Small intestine (tissue), 7 donors: ENCODE results near the gene FBXW11. TPM values are rescaled to one million over a fixed set of nuclear protein-coding genes. Genes with fewer than 3 reads are reported as not detected.

Source experiments
- DNase-seq, 2 donors: peaks; one replicate each; pipeline versions ENCODE4 v3.0.0 to v3.0.0-alpha.2; 2013
- FAIRE-seq: peaks from 2 replicates; lab custom pipeline; 2012; peaks lifted over from hg19 to GRCh38; lab: Jason Lieb, UNC
- H3K27ac ChIP-seq, 3 donors: one replicate each; pipeline ENCODE4 v1.5.1; 2013; ENCODE audit warnings: low read length in 2 of 3, mild to moderate bottlenecking in 2 of 3, control low read depth in 1 of 3, inconsistent platforms in 1 of 3, low read depth in 1 of 3, moderate library complexity in 1 of 3
- H3K27me3 ChIP-seq, 3 donors: one replicate each; pipeline ENCODE4 v1.6.1; 2013; ENCODE audit warnings: low read length in 3 of 3, inconsistent platforms in 1 of 3; ENCODE audit not compliant: control insufficient read depth in 3 of 3, insufficient read depth in 3 of 3
- H3K36me3 ChIP-seq, 3 donors: one replicate each; pipeline ENCODE4 v1.6.1; 2013; ENCODE audit warnings: low read length in 3 of 3, inconsistent platforms in 1 of 3, low read depth in 1 of 3, mild to moderate bottlenecking in 1 of 3, moderate library complexity in 1 of 3; ENCODE audit not compliant: control insufficient read depth in 3 of 3, insufficient read depth in 2 of 3
- H3K4me1 ChIP-seq, 3 donors: one replicate each; pipeline ENCODE4 v1.6.1; 2013; ENCODE audit warnings: low read length in 2 of 3, inconsistent platforms in 1 of 3, low read depth in 1 of 3, mild to moderate bottlenecking in 1 of 3, moderate library complexity in 1 of 3; ENCODE audit not compliant: control insufficient read depth in 3 of 3, insufficient read depth in 2 of 3
- H3K4me3 ChIP-seq, 3 donors: one replicate each; pipeline ENCODE4 v1.5.1; 2013; ENCODE audit warnings: low read length in 3 of 3, control low read depth in 1 of 3, inconsistent platforms in 1 of 3, low read depth in 1 of 3, mild to moderate bottlenecking in 1 of 3, moderate library complexity in 1 of 3
- H3K9me3 ChIP-seq, 2 donors: one replicate each; pipeline ENCODE4 v1.6.1; 2013; ENCODE audit warnings: low read depth in 1 of 2, low read length in 1 of 2; ENCODE audit not compliant: control insufficient read depth in 2 of 2, insufficient read depth in 1 of 2
- WGBS, 3 donors: extraction: QIAGEN DNeasy Blood & Tissue Kit; methylation state at CpG; one replicate each; pipeline ENCODE4 v1.1.7; 2013; 5-methylcytosine and 5-hydroxymethylcytosine counted together
- polyA plus RNA-seq, 4 donors: library from polyadenylated mRNA; stranded (reverse) in 3 of 4; unstranded in 1 of 4; fragments of 200-250 nt in 3 of 4; fragments of 120-200 nt in 1 of 4; gene quantifications; one replicate each; pipeline versions ENCODE4 v1.2.1 to v1.2.3, GENCODE V29; 2013
- donor health status: healthy with polysubstance abuse.
- donor health status: control.
- donor health status: control.
- donor health status: Bipolar disorder and iron deficiency.
- donor health status: healthy.

FBXW11 gene
- polyA plus RNA-seq, 4 donors, result 12.2 to 37.1 (median 15.8) TPM

DNA sequence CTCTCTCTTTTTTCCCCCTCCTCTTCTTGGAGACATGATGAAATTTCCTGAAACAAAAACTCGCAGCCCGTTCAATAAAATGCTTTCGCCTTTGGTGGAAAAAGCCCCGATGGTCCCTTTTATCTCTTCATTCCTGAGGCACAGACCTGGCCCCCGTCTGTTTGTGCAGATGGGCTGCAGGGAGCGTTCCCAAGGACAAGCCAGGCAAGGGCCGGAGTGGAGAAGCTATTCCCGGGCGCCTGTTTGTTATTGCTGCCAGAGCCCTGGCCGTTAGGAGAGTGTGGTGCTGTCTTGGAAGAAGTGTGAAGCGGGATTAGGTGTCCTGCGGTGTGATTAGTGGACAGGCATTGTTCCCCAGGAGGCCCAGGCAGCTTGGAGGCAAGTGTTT lies 149.0 kb downstream of the FBXW11 start:
- Histone ChIP-seq H3K27ac (no peak overlapping the region), H3K4me3 (no peak overlapping the region), H3K9me3 (no peaks in the 10 kb centered on the region), H3K4me1 (peaks cover 0 to under 1% (median 0%) of the 10 kb centered on the region in 3 donors), H3K27me3 (no peaks in the 10 kb centered on the region), H3K36me3 (peaks cover 0 to 17% (median 2%) of the 10 kb centered on the region in 3 donors)
- 80 to 90% (median 88%) methylated on average over 12 of the region's 12 CpGs for WGBS, 3 donors
- DNase-seq, result no peak
- no peak for FAIRE-seq

DNA sequence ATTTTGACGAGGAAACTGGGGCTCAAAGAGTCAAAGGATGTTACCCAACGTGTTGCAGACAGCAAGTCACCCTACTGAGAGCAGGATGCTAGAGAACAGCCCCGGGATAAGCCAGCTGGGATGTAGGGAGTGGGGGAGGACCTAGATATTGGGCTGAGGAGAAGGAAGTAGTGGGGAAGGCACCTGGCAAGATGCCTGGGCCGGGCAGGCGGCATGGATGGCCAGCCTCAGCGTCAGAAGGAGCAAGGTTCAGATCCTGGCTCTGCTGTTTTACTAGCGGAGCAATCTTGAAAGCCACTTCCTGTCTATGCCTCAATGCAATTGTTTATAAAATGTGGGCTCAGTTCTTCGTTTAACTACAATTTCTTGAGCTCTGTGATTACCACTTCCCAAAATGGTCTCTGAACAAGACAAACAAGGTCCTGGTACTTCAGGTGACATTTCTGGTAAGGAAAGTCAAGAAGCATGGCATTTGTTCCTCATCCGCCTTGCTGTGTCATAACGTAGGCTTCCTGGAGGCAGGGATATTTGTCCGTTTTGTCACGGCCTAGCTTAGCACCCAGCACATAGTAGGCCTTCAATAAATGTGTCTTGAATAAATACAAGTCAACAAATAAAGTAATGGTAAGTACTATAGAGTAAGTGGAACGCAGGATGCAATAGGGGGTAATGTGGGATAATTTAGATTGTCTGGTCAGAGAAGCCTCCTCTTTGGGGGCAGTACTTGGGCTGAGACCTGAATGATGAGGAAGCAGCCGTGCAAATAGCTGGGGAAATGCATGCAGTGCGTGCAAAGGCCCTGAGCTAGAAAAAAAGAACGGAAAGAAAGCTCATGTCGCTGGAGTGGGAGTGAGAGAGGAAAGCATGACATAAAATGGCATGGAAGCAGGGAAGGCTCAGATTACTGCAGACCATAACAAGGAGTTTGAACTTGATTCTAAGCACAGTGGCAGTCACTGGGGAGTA lies 150.4 kb downstream of the FBXW11 start:
- peaks cover 0 to 16% (median 2%) of the 10 kb centered on the region in 3 donors for H3K36me3 ChIP-seq
- H3K27me3 ChIP-seq, result no peaks in the 10 kb centered on the region
- peak overlapping the region in 1 of 3 donors; percentile 0 for H3K27ac ChIP-seq
- DNase-seq (peak in 1 of 2 donors; percentile 60), FAIRE-seq (no peak)
- WGBS, 3 donors, result 50 to 61% (median 56%) methylated on average over 17 of the region's 17 CpGs
- H3K4me1 ChIP-seq, result no peaks in the 10 kb centered on the region
- no peak overlapping the region for H3K4me3 ChIP-seq
- H3K9me3 ChIP-seq, result no peaks in the 10 kb centered on the region

DNA sequence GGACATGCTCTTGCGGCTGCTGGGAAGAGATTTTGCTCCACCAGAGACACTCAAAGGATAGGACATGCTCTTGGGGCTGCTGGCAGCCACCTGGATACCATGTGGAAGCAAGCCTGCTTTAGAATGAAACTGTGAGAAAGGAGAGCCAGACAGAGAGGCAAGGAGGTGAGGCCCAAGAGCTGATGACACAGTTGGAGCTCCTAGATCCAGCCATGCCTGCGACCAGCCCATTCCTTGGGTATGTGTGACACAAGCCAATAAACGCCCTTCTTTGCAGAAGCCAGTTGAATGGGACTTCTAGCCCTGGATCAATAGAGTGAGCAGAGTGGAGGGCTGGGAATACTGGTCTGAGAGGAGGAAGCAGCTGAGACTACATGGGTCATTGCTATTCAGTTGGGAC lies 151.2 kb downstream of the FBXW11 start:
- no peaks in the 10 kb centered on the region for H3K9me3 ChIP-seq
- 89 to 97% (median 94%) methylated on average over 3 of the region's 3 CpGs for WGBS, 3 donors

DNA sequence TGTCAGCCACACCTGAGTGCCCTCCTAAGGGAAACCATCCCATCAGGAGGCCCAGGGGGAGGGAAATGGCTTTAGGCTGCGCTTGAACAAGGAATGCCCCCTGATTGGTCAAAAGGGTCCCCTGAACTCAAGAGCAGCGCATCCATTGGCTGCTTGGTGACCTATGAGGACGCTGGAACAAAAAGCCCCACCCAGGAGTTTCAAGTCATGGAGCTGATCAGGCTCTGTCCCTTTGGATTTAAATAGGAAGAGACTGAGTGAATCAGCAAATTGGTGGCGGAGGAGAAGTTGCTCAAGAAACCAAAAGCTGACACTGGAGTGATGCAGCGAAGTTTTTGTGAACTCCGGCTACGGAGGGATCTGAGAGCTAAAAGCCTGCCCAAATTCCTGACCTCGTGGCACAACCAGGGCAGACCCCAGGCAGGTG lies 154.2 kb downstream of the FBXW11 start:
- no peak for FAIRE-seq
- H3K27me3 ChIP-seq, result no peaks in the 10 kb centered on the region
- no peak overlapping the region for H3K27ac ChIP-seq
- H3K9me3 ChIP-seq, result no peaks in the 10 kb centered on the region
- H3K4me1 ChIP-seq, result no peaks in the 10 kb centered on the region
- H3K36me3 ChIP-seq, result peaks cover 0 to 17% (median 0%) of the 10 kb centered on the region in 3 donors
- WGBS, 3 donors, result 88 to 94% (median 89%) methylated on average over 8 of the region's 8 CpGs
- no peak overlapping the region for H3K4me3 ChIP-seq
- no peak for DNase-seq

More for the DNA sequence above, 151.2 kb downstream of the FBXW11 start:
- Histone ChIP-seq H3K36me3 (peaks cover 0 to 16% (median under 1%) of the 10 kb centered on the region in 3 donors), H3K27ac (no peak overlapping the region), H3K27me3 (no peaks in the 10 kb centered on the region), H3K4me1 (no peaks in the 10 kb centered on the region), H3K4me3 (no peak overlapping the region)
- no peak for FAIRE-seq
- no peak for DNase-seq

DNA sequence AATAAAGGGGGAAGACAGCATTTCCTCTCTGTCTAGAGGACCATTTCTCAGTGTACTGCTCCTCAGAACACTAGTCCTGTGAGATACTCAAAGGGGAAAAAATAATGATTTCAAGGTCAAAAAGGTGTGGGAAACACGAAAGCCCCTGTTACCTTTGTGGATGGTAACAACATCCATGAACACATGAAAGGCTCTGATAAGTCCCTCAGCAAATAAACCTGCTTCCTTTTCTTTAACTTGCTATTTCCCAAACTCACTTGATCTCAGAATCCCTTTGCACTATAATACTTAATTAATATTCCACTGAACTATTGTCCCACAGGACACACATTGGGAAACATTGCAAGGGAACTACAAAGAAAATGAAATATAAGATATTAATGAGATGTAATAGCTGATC lies 155.2 kb downstream of the FBXW11 start:
- no peaks in the 10 kb centered on the region for H3K4me1 ChIP-seq
- peaks cover 0 to 17% (median 0%) of the 10 kb centered on the region in 3 donors for H3K36me3 ChIP-seq
- DNase-seq (no peak), FAIRE-seq (no peak)
- H3K9me3 ChIP-seq, result no peaks in the 10 kb centered on the region
- no peaks in the 10 kb centered on the region for H3K27me3 ChIP-seq
- no peak overlapping the region for H3K27ac ChIP-seq
- no peak overlapping the region for H3K4me3 ChIP-seq
- 59 to 85% (median 68%) methylated on average over 1 of the region's 1 CpG for WGBS, 3 donors

DNA sequence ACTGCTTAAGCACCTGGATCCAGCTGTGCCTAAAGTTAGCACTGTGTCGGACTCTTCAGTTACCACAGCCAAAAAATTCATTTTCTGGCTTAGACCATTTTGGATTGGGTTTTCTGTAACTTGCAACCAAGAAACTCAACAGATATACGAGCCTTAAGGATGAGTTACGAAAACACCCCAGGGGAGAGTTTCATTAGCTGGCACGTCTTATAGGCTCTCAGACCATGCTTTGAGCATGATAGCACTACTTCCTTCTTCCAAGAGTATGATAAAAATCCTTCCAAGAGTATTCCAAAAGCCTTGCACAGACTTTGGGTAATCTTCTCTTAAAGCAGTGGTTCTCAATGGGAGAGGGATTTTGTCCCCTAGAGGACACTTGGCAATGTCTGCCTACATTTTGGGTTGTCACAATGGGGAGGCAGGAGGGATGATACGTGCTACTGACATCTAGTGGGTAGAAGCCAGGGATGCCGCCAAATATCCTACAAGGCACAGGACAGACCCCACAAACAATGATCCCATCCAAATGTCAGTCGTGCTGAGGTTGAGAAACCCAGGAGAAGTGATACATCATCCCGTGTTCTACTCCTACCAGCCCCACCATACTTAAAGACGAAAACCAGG lies 156.0 kb downstream of the FBXW11 start:
- 77 to 89% (median 88%) methylated on average over 9 of the region's 9 CpGs for WGBS, 3 donors
- Histone ChIP-seq H3K27me3 (no peaks in the 10 kb centered on the region), H3K36me3 (peaks cover 0 to 15% (median 0%) of the 10 kb centered on the region in 3 donors), H3K4me1 (no peaks in the 10 kb centered on the region), H3K27ac (no peak overlapping the region), H3K9me3 (no peaks in the 10 kb centered on the region), H3K4me3 (no peak overlapping the region)
- FAIRE-seq (no peak), DNase-seq (no peak)

DNA sequence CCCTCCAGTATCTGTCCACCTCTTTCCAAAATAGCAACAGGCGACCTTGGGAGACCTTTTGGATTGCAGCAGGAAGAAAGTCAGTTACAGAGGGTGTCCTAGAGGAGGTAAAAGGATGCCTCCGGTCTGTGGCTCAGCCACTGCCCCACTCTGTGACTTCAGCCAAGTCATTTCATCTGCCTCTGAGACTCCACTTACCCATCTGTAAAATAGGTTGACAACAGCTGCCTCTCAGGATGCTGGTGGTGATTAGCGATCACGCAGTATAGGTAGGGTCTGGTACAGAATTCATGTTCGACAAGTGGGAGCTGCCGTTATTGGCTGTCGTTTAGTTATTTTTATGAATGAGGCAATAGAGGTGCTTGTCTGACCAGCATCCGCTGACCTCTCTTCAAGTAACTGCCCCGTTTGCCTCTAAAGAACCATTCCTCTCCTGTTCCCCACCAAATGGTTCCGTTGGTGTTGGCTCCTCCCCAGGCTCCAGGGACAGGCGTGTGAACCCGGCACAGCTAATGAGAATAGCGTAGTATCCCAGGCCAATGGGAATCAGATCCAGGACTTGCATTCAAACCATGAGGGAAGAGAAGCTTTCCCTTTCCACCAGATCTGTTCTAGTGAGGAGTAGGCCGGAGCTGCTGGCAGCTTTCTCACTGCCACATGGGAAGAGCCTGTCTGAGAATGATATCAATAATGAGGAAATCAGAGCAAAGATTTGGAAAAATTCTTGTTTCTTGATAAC lies 156.7 kb downstream of the FBXW11 start:
- no peaks in the 10 kb centered on the region for H3K9me3 ChIP-seq
- no peak for DNase-seq
- H3K4me3 ChIP-seq, result no peak overlapping the region
- 92 to 95% (median 94%) methylated on average over 14 of the region's 14 CpGs for WGBS, 3 donors
- no peaks in the 10 kb centered on the region for H3K4me1 ChIP-seq
- no peaks in the 10 kb centered on the region for H3K27me3 ChIP-seq
- no peak overlapping the region for H3K27ac ChIP-seq
- H3K36me3 ChIP-seq, result peaks cover 0 to 9% (median 0%) of the 10 kb centered on the region in 3 donors
- no peak for FAIRE-seq
